ENCODE measurements around the gene RGS6.

Gene RGS6

GRCh38 chr14:72154645-72155378 lies 222.6 kb downstream of the RGS6 start:
- in situ Hi-C loops (cut with MboI; ENCODE audit: low sequenced_read_pairs), result no loop called here

- in situ Hi-C loops (cut with MboI; ENCODE audit: low sequenced_read_pairs), result no loop called here
Observed at GRCh38 chr14:72155379-72155993, 223.3 kb downstream of the RGS6 start.

DNA sequence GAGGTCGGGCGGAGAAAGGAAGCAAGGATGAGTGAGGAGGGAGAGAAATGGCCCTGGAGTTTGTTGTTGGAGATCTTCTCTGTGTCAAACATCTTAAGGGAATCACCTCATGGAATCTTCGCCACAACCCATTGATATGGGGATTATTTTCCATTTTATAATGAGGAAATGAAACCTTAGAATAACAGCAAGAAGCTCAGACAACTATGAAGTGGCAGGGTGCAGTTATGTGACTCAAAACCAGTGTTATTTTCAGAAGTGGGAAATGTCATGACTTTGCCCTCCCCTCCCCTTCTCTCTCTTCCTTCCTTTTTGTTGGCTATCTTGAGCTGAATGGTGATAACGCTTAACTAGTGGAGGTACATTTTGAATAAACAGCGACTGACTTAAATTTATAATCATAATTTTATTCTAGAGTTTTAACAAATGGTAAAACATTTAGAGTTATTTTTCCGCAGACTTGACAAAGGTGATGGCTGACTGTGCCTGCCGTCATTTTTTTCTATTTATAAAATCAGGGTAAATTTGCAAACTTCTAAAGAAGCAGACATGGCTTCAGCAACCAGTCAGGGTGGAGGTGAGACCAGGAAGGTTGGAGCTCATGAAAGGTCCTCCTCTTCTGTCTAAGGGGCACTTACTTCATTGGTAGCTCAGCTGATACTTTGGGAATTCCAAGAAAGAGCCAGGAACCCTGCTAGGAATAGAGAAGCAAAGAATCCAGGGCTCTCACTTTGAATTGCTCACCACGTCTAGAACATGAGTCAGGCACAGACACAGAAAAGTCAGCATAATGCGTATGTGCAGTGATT lies 232.4 kb downstream of the RGS6 start:
- in situ Hi-C loops (cut with MboI; ENCODE audit: low sequenced_read_pairs), result no loop called here

- in situ Hi-C loops (cut with MboI; ENCODE audit: low sequenced_read_pairs), result no loop called here
Observed at GRCh38 chr14:72165229-72165698, 233.0 kb downstream of the RGS6 start.

GRCh38 chr14:72169521-72169920 lies 237.3 kb downstream of the RGS6 start:
- in situ Hi-C loops (cut with MboI; ENCODE audit: low sequenced_read_pairs), result no loop called here

GRCh38 chr14:72172049-72172448 lies 239.8 kb downstream of the RGS6 start:
- in situ Hi-C loops (cut with MboI; ENCODE audit: low sequenced_read_pairs), result no loop called here

DNA sequence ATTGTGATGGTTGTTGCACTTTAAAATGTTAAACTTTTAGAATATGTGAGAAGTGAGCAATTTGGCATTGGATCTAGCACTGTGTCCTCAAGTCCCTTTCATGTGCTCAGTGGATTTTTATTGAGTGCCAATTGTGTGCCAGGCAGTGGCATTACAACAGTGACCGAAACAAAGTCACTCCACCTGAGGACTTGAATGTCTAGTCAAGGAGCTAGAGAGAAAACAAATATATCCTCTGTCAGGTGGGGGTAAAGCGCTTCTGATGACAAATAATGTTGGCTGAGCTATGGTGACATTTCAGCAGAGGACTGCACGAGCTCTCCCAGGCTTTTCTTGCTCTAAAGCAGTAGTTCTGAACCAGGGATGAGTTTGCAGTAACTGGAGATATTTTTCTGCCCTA lies 240.4 kb downstream of the RGS6 start:
- in situ Hi-C loops (cut with MboI; ENCODE audit: low sequenced_read_pairs), result no loop called here

DNA sequence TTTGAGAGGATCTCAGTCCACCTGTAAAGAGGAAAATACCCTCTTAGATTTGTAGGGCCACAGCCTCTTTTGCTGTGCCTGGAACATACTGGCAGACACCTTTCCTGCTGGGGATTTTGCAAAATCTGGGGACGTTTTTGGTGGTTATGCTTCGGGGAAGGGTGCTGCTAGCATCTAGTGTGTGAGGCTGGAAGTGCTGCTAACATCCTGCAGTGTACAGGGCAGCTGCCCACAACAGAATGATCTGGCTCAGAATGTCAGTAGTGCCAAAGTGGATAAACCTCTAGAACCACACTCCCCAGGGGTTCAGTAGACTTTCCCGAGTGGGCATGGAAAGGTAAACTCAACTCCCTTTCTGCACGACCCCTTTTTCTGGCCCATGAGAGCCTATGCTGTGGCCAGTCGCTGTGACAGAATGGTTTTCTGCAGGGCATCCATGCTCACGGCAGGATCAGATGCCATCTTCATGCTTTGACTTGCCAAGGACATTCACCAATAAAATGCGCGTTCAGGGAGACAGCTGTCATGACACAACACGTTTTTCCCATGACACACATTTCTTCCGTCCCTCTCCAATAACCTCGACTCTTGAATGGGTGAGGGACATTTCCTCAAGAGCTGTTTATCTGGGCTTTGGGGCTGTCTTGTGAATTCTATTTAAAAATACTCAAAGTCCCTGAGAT lies 240.9 kb downstream of the RGS6 start:
- in situ Hi-C loops (cut with MboI; ENCODE audit: low sequenced_read_pairs), result no loop called here

GRCh38 chr14:72177251-72177650 lies 245.0 kb downstream of the RGS6 start:
- in situ Hi-C loops (cut with MboI; ENCODE audit: low sequenced_read_pairs), result no loop called here

DNA sequence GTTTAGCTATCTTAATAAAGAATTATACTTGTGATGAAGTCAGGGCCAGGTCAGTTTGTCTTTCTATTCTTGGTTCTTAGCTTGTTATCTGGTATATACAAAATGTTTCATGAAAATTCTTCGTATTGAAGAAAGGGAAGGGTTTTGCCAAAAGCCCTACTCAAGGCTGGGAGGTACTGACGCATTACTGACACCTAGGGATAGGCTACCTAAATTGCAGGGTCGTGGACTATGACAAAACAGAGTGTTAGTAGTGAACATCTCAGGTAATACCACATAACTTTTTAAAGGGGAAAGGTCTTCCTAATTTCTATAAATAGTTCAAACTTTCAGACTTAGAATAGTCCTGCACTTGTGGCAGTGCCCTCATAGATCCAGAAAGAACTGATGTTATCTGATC lies 246.3 kb downstream of the RGS6 start:
- in situ Hi-C loops (cut with MboI; ENCODE audit: low sequenced_read_pairs), result no loop called here

- in situ Hi-C loops (cut with MboI; ENCODE audit: low sequenced_read_pairs), result no loop called here
Observed at GRCh38 chr14:72182708-72183432, 250.6 kb downstream of the RGS6 start.

DNA sequence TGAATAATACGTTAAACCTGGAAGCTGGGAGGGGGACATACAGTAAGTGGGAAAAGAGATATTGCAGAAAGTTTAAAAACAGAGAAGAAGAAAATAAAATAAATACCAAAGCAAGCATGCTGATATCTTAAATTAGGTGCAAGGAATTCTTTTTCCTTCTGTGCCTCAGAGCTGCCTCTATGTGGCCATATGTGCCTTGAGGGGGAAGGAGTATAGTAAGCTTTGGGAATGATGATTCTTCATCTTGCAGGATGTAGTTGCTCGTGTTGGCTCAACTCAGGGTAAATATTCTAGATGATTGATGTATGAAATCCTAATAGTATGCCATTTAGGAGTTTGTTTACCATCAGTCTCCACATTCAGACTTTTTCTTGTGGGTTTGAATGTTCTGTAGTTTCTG lies 251.4 kb downstream of the RGS6 start:
- in situ Hi-C loops (cut with MboI; ENCODE audit: low sequenced_read_pairs), result no loop called here

GRCh38 chr14:72186523-72186922 lies 254.3 kb downstream of the RGS6 start:
- in situ Hi-C loops (cut with MboI; ENCODE audit: low sequenced_read_pairs), result no loop called here

- in situ Hi-C loops (cut with MboI; ENCODE audit: low sequenced_read_pairs), result no loop called here
Observed at GRCh38 chr14:72196237-72197015, 264.2 kb downstream of the RGS6 start.

DNA sequence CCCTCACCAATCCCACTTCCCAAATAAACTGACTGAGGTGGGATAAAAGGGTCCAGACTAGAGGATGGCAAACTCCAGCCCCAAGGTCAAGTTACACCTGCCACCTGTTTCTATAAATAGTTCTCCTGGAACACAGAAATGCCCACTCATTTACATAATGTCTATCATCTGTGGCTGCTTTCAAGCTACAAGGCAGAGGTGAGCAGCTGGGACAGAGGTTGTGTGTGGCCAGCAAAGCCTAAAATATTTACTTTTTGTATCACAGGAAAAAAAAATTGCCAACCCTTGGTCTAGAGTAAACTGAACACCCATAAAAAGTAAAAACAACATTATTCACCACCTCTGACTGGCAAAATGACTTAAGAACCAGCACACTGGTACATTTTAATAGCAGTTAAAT lies 269.4 kb downstream of the RGS6 start:
- in situ Hi-C loops (cut with MboI; ENCODE audit: low sequenced_read_pairs), result no loop called here

GRCh38 chr14:72213424-72213823 lies 281.2 kb downstream of the RGS6 start:
- in situ Hi-C loops (cut with MboI; ENCODE audit: low sequenced_read_pairs), result no loop called here

GRCh38 chr14:72215080-72215479 lies 282.9 kb downstream of the RGS6 start:
- in situ Hi-C loops (cut with MboI; ENCODE audit: low sequenced_read_pairs), result no loop called here

GRCh38 chr14:72217135-72217534 lies 284.9 kb downstream of the RGS6 start:
- in situ Hi-C loops (cut with MboI; ENCODE audit: low sequenced_read_pairs), result no loop called here

GRCh38 chr14:72222046-72222445 lies 289.8 kb downstream of the RGS6 start:
- in situ Hi-C loops (cut with MboI; ENCODE audit: low sequenced_read_pairs), result no loop called here

- in situ Hi-C loops (cut with MboI; ENCODE audit: low sequenced_read_pairs), result no loop called here
Observed at GRCh38 chr14:72236629-72237028, 304.4 kb downstream of the RGS6 start.

Data from HL-60/S4 (cell line).